Stimulated activated CD8-positive, alpha-beta memory T cell treated with anti-CD3 and anti-CD28 coated beads, Interleukin-2, amount 100 ng/mL, for 1 hour (primary cell): ENCODE measurements around the gene NPEPPS.
"Not testable (repeated sequence)": the region's sequence is repeated elsewhere in the genome, so short reads cannot be mapped to it uniquely, and the experiment has no call there.

Experiments used
- DNase-seq, 2 donors: peaks; one replicate each; pipeline ENCODE4 v3.0.0-alpha.2; 2020; ENCODE audit warnings: low read depth in 2 of 2

The NPEPPS gene

DNA sequence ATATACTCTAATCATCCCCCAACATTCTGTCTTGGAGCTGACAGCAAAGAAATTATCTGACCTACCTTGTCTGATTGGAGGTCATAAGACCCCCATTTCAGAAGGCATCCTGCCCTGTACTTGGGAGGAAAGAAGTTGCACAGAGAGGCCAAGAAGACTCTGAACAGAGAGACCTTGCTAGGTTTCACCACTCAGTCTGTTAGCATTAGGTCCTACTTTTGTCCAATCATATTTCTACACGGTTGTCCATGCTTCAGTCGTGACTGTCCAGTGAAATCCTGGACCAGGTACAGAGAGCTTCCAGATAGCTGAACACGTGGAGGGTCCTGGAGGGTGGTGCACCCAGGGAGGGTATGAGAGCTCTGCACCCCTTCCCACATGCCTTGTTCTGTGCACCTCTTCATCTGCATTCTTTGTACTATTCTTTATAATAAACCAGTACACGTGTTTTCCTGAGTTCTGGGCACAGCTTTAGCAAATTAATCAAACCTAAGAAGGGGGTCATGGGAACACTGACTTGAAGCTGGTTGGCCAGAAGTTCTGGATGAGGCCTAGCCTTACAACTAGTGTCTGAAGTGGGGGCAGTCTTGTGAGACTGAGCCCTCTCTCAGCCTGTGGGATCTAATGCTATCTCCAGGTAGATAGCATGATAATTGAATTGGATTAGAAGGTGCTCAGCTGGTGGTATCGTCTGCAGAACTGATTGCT lies 30.9 kb downstream of the NPEPPS start:
- not testable (repeated sequence) for DNase-seq

DNA sequence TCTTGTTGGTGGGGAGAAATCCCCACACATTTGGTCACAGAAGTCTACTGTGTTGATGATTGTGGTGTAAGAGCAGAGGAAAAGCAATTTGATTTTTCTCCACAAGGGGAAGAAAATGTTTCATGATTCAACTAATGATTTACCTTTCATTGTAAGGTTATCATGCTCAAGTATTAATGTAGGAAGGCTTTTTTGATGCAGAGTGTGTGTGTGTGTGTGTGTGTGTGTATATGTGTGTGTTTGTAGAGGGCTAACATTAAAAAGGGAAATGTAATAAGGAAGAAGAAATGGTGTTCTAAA lies 31.4 kb downstream of the NPEPPS start:
- not testable (repeated sequence) for DNase-seq

DNA sequence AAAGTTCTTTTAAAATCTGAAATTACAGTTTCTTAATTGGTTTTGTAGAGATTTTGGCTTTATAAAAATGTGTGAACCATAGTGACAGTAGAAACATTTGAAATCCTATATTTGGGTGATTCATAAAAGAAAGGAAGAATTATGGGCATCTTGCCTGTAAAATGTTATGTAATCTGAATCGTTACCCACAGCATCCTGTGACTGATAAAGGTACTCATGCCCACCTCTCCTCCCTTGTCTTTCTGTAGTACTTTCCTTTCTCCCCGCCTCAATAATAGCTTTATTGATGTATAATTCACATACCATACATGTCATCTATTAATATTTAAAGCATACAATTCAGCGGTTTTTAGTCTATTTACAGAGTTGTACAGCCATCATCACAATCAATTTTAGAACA lies 36.4 kb downstream of the NPEPPS start:
- DNase-seq: not testable (repeated sequence)

DNA sequence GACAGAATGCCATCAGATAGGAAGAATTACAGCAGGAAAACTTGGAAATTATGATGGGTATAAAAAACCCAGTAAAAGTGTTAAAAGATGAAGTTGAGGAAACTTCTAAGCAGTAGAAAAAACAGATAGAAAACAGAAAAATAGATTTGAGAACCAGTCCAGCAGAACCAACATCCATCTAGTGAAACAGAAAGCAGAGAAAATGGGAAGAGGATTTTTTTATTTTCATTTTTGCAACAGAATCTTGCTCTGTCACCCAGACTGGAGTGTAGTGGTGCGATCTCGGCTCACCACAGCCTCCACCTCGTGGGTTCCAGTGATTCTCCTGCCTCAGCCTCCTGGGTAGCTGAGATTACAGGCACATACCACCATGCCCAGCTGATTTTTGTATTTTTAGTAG lies 41.7 kb downstream of the NPEPPS start:
- not testable (repeated sequence) for DNase-seq

DNA sequence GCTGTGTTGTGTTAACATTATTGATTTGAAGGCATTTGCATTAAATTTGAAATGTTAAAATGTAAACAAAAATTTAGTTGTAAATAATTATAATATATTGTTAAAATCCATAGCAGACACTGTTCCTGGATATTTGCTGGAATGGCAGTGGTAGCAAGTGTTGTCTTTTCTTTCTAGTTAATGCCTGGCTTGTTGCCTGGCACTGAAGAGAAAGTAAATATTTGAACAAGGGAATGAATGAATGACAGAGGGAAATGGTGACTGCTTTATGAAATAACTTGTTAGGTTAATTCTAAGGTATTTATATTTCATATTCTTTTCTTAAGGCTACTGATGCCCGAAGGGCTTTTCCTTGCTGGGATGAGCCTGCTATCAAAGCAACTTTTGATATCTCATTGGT lies 51.5 kb downstream of the NPEPPS start:
- DNase-seq: not testable (repeated sequence)

DNA sequence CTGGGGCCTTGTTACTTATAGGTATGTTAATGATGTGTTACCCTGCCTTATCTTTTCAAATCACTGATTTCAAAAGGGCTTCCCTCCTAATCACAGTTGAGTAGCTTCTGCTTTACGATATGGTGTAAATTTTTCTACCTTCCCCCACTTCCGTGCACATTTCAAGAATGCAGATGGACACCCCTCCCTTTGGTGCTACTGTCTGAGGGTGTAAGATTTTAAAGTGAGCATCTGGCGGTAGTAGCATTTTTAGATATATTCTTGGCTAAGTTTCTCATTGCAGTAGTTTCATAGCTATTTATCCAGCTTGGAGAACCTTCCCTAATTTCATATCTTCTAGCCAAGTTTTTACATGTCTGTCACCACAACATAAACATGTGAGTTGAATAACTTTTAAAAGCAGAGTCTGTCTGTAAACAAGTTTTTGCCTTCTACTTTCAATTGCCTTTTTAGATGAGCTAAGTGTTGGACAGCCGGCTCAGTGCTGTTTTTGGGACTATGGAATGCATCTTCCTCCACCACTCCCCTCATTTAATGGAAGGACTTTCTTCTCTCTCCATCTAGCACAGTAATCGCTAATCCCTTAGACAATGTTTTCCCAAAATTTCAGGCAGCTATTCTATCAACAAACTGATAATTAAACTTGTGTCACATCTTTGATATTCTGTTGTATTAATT lies 55.6 kb downstream of the NPEPPS start:
- not testable (repeated sequence) for DNase-seq

DNA sequence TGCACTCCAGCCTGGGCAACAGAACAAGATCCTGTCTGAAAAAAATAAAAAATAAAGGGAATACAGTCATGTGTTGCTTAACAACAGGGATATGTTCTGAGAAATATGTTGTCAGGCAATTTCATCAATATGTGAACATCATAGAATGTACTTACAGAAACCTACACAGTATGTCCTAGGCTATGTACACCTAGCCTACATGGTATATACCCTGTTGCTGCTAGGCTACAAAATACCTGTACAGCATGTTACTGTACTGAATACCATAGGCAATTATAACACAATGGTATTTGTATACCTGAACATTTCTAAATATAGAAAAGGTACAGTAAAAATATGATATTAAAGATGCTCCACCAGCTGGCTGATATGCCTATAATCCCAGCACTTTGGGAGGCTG lies 62.6 kb downstream of the NPEPPS start:
- not testable (repeated sequence) for DNase-seq

DNA sequence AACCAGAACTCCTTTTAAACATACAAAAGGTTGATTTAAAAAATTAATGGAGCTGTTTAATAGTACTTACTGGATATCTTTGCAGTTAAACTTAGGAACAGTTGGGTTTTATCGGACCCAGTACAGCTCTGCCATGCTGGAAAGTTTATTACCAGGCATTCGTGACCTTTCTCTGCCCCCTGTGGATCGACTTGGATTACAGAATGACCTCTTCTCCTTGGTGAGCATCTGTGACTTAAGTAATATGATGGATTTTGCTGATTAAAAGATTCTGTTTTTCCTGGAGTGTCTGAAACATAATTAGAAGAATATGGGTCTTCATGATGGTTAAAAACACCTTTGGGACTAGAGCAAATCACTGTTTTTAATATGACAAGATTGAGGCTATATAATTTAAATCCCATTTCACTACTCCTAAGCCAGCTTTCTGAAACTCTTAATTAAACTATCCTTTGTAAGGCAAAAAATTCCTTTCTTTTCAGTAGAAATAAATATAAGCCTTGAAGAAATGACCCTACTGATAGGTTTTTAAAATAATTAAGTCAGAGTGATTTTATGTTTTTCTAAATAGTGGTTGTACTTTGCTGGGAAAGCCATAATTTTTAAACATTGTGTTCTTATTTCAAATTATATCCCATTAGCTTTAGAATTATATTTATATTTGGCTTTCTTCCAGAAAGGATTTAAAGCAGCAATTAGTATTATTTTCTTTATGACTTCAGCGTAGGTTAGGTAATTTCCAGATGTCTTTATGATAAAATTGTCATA lies 73.1 kb downstream of the NPEPPS start:
- no peak for DNase-seq

DNA sequence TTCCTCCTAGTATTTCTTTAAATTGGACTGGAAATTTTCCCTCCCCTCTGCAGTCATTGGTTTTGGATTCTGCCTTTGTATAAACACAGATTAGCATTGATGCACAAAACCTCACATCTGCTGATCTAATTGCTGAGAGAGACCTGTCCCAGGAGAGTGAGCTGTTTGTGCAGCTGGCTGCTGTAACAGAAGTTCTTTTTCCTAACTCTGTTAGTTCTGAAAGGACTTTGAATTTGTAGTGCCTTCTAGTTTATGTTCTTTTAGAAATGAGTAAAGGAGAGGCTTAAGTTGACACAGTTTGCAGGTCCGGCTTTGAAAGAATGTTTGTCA lies 73.7 kb downstream of the NPEPPS start:
- no peak for DNase-seq

DNA sequence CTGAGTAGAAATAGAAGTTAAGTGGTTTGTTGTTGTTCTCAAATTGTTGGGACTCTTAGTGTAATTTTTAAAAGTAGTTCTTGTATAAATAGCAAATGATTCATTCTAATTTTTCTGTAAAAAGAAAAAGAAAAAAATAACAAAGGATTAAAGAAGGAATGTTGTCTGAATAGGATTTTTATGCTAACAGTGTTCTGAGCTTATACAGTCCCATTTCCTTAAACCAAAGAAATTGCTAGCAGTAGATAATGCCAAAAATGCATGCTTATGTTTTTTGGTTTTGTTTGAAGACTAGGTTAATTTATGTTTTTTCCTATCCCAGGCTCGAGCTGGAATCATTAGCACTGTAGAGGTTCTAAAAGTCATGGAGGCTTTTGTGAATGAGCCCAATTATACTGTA lies 74.1 kb downstream of the NPEPPS start:
- DNase-seq: no peak

DNA sequence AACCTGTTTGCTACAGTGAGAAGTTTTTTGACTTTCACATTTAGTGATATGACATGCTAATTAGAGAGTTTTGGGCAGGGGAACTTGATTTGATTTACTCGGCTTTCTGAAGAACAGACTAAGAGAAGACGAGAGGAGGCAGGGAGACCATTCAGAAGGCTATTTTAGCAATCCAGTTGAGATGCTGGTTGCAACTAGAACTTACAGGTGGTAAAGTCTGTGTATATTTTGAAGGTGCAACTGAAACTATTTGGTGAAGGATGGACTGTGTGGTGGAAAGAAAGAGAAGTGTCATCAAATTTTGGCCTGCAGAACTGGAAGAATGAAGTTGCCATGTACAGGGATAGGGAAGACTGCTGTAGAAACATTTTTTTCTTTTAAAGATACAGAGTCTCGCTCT lies 76.6 kb downstream of the NPEPPS start:
- no peak for DNase-seq

DNA sequence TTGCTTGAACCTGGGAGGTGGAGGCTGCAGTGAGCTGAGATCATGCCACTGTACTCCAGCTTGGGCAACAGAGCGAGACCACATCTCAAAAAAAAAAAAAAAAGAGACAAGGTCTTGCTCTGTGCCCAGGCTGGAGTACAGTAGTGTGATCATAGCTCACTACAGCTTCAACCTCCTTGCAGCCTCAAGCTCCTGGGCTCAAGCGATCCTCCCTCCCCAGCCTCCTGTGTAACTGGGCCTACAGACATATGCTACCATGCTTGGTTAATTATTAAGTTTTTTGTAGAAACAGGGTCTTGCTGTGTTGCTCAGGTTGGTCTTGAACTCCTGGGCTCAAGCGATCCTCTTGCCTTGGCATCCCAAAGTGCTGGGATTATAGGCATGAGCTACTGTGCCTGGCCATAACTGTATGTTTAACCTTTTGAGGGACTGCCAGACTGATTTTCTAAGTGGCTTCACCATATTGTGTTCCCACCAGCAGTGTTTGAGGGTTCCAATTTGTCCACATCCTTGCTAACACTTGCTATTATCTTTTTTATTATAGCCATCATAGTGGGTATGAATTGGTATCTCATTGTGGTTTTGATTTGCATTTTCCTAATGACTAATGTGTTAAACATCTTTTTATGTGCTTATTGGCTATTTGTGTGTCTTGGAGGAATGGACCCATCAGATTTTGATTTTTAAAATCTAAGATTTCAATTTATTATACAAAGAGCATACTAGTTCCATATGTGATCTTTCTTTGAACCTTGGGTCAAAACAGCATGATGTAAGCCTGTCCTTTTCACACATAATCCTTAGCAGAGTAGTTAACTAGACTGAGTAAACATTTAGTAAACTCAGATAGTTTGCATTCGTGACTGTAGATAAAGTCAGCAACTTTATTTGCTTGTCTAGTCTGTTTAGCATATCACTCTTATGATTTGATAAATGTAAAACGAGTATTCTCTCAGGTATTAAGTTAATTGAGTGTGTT lies 80.8 kb downstream of the NPEPPS start:
- DNase-seq: no peak

DNA sequence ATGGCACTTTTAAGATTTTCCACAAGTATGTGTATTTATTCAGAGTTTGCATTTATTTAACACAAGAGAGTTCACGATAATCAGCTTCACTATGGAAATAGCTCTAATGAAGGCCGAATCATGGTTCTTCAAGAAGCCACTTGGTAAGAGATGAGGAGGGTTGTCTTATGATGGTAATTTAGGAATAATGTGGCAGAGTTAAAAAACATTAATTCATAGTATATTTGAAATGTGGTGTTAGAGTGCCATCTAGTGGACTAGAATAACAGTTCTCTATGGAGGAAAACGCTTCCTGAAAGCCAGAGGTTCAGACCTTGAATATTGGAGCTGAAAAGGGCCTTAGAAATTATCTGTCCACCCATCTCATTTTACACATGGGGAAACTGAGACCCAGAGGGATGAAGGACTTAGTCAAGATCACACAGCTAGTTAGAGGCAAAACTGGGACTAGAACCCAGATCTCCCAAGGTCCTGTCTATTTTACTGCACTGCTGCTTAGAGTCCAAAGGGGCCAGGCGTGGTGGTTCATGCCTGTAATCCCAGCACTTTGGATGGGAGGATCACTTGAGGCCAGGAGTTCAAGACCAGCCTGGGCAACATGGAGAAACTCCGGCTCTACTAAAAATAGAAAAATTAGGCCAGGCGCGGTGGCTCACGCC lies 85.0 kb downstream of the NPEPPS start:
- no peak for DNase-seq

DNA sequence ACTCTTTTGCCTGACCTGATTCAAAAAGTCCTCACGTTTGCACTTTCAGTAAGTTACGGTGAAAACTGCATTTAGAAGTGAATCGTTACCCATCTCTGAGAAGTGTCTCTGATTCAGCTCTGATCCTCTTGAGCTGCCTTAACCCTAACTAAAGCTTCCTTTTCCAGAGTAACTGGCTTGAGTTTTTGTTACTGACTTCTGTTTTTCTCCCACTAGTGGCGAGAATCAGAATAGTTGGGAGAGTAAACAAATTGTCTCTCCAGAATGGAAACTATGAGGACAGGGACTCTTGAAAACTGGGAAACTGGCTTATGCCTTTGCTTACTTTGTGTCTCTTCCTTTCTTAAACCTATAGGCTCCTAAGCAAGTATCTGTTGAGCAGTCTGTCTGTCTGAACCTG lies 87.5 kb downstream of the NPEPPS start:
- DNase-seq: no peak

DNA sequence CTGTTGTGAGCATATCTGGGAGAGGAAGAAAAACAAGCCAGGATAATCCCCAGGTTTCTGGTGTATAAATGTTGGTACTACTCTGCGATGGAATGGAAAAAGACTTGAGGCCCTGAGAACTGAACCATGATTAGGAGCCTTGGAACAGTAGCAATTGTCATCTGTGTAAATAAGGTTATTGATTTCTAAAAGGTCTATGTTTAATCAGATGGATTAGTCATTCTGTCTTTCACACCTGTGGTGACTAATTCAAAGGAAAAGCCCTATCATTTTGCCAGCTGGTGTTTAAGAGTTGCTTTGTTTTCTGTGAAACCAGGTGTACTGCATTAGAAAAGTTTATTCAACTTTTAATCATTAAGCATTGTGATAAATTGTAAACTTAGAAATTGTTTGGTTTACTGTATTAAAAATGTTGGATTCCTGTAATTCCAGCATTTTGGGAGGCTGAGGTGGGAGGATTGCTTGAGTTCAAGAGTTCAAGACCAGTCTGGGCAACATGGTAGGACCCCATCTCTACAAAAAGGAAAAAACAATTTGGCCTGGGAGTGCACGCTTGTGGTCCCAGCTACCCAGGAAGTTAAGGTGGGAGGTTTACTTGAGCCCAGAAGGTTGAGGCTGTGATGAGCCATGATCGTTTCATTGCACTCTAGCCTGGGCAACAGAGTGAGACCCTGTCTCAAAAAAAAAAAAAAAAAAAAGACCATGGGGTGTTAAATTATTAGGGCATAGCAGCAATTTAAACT lies 89.8 kb downstream of the NPEPPS start:
- no peak for DNase-seq

DNA sequence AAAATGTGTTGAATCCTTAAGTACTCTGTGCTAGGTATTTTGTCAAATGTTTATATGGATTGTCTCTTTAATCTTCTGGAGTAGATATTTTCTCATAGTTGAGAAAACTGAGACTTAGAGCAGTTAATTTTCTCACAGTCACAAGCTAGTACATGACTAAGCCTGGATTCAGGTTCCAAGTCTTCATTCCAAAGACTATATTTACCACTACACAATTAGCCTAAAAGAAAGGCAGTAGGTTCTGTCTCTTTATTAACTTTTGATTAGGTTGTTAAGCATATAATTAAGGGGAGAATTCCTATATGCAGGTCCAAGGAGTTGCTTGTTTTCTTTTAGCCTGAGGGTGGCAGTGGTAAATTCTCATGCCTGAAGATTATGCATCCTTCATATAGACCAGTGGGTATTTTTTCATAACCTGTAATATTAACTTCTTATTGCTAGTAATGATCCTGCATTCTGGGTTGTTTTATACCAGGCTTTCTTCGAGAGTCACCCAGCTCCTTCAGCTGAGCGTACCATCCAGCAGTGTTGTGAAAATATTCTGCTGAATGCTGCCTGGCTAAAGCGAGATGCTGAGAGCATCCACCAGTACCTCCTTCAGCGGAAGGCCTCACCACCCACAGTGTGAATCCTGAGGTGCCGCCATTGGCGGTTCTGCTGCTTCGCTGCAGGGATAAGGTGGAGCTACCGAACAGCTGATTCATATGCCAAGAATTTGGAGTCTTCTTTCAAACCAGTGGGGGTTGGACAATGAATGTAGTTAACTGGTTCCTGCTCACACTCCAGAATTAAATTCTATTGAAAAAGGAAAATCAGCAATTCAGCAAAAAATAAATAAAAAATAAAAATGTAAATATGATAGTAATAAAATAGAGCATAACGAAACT lies 90.6 kb downstream of the NPEPPS start:
- DNase-seq: no peak

DNA sequence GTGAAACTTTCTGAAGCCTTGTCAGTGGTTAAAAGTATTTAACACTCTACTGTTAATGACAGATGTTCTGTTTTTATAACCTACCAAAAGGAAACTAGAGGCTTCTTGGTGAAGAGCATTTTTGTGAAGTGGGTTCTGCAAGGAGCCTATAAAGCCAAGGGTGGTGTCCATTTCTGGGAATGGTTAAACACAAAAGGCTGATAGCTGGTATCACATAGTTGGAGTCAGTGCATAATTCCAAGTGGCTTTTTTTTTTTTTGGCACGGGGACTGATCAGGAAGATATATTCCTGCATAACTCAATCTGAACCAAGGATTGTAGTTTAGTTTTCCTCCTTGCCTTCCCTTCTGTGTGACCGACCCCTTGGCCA lies 91.3 kb downstream of the NPEPPS start:
- DNase-seq: no peak

DNA sequence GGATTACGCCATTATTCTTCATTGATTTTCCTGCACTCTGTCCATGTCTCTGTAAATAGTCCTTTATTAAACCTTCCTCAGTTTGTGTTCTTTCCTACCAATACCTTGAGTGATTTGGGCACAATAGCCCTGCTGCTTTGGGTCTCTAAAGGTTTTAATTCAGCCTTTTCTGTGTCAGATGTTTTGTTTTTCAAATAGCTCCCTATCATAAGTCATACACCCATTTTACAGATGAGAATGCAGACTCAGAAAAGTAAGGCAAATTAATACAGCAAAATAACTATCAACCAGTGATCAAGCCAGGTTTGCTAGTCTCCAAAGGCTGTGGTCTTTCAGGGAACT lies 93.8 kb downstream of the NPEPPS start:
- DNase-seq: no peak

DNA sequence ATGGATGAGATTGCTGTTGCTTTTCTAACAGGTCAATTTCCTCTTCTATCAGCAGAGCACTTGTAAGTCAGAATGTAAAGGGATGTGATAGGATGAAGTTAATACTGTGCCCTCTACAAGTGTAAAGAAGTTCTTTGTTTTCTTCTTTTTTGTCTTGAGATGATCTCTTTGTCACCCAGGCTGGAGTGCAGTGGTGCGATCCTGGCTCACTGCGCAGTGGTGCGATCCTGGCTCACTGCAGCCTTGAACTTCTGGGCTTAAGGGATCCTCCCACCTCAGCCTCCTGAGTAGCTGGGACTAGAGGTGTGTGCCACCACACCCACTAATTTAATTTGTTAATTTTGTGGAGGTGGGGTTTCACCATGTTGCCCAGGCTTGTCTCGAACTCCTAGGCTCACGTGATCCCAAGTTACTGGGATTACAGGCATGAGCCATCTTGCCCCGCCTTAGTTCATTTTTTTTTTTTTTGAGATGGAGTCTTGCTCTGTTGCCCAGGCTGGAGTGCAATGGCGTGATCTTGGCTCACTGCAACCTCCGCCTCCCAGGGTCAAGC lies 97.2 kb downstream of the NPEPPS start:
- no peak for DNase-seq

DNA sequence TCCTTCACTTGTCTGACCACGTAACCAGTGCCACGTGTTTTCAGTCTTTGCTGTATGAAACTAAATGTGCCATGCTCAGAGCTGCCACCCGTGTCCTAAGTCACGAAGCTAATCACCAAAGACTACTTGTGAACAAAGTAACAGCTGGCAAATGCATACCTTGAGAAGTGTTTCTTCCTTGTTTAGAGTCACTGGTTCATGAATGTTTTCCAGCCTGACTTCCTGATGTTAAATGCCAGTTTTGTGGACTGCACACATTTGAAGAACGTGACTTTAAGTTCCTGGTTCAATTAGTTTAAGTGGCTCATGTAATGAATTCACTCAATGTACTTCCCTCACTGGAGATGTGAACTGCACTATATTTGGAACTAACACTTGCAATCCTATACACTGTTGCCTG lies 98.9 kb downstream of the NPEPPS start:
- DNase-seq: no peak
